ENCODE data around the gene COL2A1. TPM values are rescaled to one million over a fixed set of nuclear protein-coding genes. Genes with fewer than 3 reads are reported as not detected.

Gene COL2A1
- polyA plus RNA-seq, 1 donor (not counting 4 experiments of a cell fraction or from before 2014, with no cell fraction given) = 0.03 TPM

DNA sequence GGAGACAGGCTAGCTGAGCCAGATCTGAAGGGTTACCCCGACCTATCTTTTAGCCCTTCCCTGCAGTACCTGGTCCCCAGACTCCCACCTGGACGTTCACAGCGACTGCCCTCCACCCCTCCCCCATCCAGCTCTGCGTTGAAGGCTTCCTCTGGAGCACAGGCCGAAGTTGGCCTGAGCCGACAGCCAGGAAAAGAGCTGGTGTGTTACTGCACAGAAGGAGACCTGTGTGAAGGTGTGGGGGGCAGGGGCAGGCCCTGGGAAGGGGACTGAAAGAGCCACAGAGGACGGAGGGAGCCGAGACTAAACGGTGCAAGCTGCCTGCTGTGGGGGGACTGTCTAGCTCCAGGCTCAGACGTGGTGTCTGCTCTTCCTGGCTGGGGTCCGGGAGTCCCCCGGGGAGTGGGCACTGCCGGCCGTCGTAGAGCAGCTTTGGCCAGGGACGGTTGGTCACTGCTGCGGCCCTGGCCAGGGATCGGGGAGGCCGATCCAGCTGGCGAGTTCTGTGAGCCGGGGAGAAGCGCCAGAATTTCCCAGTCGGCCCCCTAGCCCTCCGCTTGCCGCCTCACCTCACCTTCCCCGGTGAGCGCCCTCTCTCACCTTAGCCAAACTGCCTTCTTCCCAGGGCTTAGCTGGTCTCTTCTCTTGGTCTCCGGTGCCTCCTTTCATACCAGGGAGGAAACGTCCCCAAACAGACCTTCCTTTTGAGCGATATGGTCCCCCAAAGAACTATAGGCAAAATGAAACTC is 899 bp upstream of the COL2A1 start:
- Histone ChIP-seq H3K9me3 (ENCODE audit: control insufficient read depth, low read depth, low read length) (no peaks in the 10 kb centered on the region), H3K4me1 (ENCODE audit: control insufficient read depth, extremely low read depth, insufficient read depth, low read length) (peaks cover 33% of the 10 kb centered on the region), H3K27me3 (ENCODE audit: control insufficient read depth, extremely low read depth, insufficient read depth, low read length) (peaks cover 51% of the 10 kb centered on the region), H3K36me3 (ENCODE audit: control insufficient read depth in 2 of 2, extremely low read depth in 1 of 2, insufficient read depth in 2 of 2, low read length in 2 of 2) (no peaks in the 10 kb centered on the region), H3K79me2 (ENCODE audit: control insufficient read depth, insufficient read depth, low read length) (no peaks in the 10 kb centered on the region), H2AFZ (ENCODE audit: control insufficient read depth, low read length) (no peak overlapping the region), H3K27ac (ENCODE audit: control insufficient read depth, insufficient read depth, low read length) (no peak overlapping the region), H3K4me3 (ENCODE audit: control insufficient read depth in 2 of 3, extremely low read depth in 1 of 3, insufficient read depth in 2 of 3, low read depth in 1 of 3, low read length in 3 of 3) (no peak overlapping the region), H3K9me1 (ENCODE audit: control insufficient read depth, extremely low read depth, insufficient read depth, low read length) (no peaks in the 10 kb centered on the region), H3K4me2 (ENCODE audit: control insufficient read depth, extremely low read depth, insufficient read depth, low read depth, low read length) (no peak overlapping the region), H4K20me1 (ENCODE audit: control insufficient read depth, extremely low read depth, insufficient read depth, low read length) (no peaks in the 10 kb centered on the region), H3K9ac (ENCODE audit: control insufficient read depth, extremely low read depth, insufficient read depth, low read length) (no peak overlapping the region)
- TF ChIP-seq EZH2 (IDR thresholded peaks at IDR 0.05; ENCODE audit: low read length) = peak; percentile 38
- TF ChIP-seq, protein P1, sequence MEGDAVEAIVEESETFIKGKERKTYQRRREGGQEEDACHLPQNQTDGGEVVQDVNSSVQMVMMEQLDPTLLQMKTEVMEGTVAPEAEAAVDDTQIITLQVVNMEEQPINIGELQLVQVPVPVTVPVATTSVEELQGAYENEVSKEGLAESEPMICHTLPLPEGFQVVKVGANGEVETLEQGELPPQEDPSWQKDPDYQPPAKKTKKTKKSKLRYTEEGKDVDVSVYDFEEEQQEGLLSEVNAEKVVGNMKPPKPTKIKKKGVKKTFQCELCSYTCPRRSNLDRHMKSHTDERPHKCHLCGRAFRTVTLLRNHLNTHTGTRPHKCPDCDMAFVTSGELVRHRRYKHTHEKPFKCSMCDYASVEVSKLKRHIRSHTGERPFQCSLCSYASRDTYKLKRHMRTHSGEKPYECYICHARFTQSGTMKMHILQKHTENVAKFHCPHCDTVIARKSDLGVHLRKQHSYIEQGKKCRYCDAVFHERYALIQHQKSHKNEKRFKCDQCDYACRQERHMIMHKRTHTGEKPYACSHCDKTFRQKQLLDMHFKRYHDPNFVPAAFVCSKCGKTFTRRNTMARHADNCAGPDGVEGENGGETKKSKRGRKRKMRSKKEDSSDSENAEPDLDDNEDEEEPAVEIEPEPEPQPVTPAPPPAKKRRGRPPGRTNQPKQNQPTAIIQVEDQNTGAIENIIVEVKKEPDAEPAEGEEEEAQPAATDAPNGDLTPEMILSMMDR (optimal IDR thresholded peaks at IDR 0.05 in 1 of 3, IDR thresholded peaks at IDR 0.05 in 1 of 3, conservative IDR thresholded peaks at IDR 0.05 in 1 of 3; ENCODE audit: extremely low read depth in 1 of 3, insufficient read depth in 2 of 3, low read length in 3 of 3) = no peak
- no peak for FAIRE-seq
- dilution Hi-C loops (cut with MboI; ENCODE audit: extremely low pct_ligation_motif_present, low sequenced_read_pairs) = no loop called here
- no peak for DNase-seq (ENCODE audit: low read depth, low spot score)

DNA sequence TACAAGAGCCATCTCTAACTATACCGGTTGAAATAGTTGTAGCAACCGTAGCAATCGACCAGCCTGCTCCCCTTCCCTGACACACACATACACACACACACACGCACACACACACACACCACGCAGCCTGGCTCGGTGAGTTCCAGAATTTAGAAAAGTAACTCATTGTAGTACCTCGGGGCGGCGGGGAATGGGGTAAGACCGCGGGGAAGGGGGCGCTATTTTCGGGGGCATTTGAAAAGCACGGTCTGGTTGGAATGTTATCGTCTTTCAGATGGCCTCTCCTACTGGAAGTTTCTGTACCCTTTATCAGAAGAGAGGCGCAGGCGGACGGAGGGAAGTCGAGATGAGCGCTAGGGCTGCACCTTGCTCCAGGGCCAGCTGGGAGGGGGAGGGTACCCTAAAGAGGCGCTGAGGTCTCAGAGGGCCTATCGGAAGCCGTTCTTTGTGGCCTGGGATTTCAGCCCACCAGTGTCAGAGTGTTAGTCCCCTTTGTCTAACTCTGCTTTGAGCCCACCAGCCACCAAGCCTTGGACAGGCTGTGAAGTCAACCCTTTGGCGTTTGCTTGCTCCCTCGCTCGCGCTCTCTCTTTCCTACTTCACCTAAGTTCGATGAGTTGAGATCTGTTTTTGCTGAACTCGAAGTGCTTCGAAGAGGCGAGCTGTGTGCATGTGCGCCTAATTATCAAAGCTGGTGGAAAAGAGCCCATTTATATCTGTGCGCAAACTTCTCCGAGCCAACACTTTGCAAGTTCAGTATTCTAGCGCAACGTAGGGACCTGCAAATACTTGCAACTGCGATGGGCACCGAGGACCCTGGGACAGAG is 837 bp downstream of the COL2A1 start:
- no peak overlapping the region for H3K27ac ChIP-seq (ENCODE audit: control insufficient read depth, insufficient read depth, low read length)
- no peaks in the 10 kb centered on the region for H3K79me2 ChIP-seq (ENCODE audit: control insufficient read depth, insufficient read depth, low read length)
- peaks cover 33% of the 10 kb centered on the region for H3K4me1 ChIP-seq (ENCODE audit: control insufficient read depth, extremely low read depth, insufficient read depth, low read length)
- H3K27me3 ChIP-seq (ENCODE audit: control insufficient read depth, extremely low read depth, insufficient read depth, low read length) = peaks cover 44% of the 10 kb centered on the region
- no peaks in the 10 kb centered on the region for H3K9me3 ChIP-seq (ENCODE audit: control insufficient read depth, low read depth, low read length)
- no peaks in the 10 kb centered on the region for H3K36me3 ChIP-seq (ENCODE audit: control insufficient read depth in 2 of 2, extremely low read depth in 1 of 2, insufficient read depth in 2 of 2, low read length in 2 of 2)
- DNase-seq (ENCODE audit: low read depth, low spot score) (no peak), FAIRE-seq (no peak)
- H3K4me3 ChIP-seq (ENCODE audit: control insufficient read depth in 2 of 3, extremely low read depth in 1 of 3, insufficient read depth in 2 of 3, low read depth in 1 of 3, low read length in 3 of 3) = peak overlapping the region in 2 of 3 experiments; percentile 84 to 91
- H2AFZ ChIP-seq (ENCODE audit: control insufficient read depth, low read length) = peak overlapping the region; percentile 33
- TF ChIP-seq, protein P1 (optimal IDR thresholded peaks at IDR 0.05 in 1 of 3, IDR thresholded peaks at IDR 0.05 in 1 of 3, conservative IDR thresholded peaks at IDR 0.05 in 1 of 3; ENCODE audit: extremely low read depth in 1 of 3, insufficient read depth in 2 of 3, low read length in 3 of 3) = peak in 1 of 3 experiments; percentile 15
- TF ChIP-seq EZH2 (IDR thresholded peaks at IDR 0.05; ENCODE audit: low read length) = peak; percentile 99
- H3K9me1 ChIP-seq (ENCODE audit: control insufficient read depth, extremely low read depth, insufficient read depth, low read length) = no peaks in the 10 kb centered on the region
- dilution Hi-C loops (cut with MboI; ENCODE audit: extremely low pct_ligation_motif_present, low sequenced_read_pairs) = no loop called here
- no peak overlapping the region for H3K9ac ChIP-seq (ENCODE audit: control insufficient read depth, extremely low read depth, insufficient read depth, low read length)
- H4K20me1 ChIP-seq (ENCODE audit: control insufficient read depth, extremely low read depth, insufficient read depth, low read length) = no peaks in the 10 kb centered on the region
- peak overlapping the region; percentile 100 for H3K4me2 ChIP-seq (ENCODE audit: control insufficient read depth, extremely low read depth, insufficient read depth, low read depth, low read length)

Measured in keratinocyte (primary cell).